Keratinocyte (primary cell): ENCODE measurements around the gene TLX2. TPM values are rescaled to one million over a fixed set of nuclear protein-coding genes. Genes with fewer than 3 reads are reported as not detected.

Source experiments
- DNase-seq: peaks from one replicate; pipeline ENCODE4 v3.0.0-alpha.2; 2011; ENCODE audit warnings: low read depth, missing footprints, low spot score
- FAIRE-seq: peaks from 2 replicates; lab custom pipeline; 2011; peaks lifted over from hg19 to GRCh38; lab: Jason Lieb, UNC
- H2AFZ ChIP-seq: 2 replicates; pipeline ENCODE4 v1.6.0; 2012; ENCODE audit warnings: low read length, control low read depth, inconsistent platforms; ENCODE audit not compliant: control insufficient read depth
- H3K27ac ChIP-seq: 2 replicates; pipeline ENCODE4 v1.5.1; 2011; ENCODE audit warnings: low read length; ENCODE audit not compliant: control insufficient read depth, insufficient read depth
- H3K27me3 ChIP-seq: 3 replicates; pipeline ENCODE4 v1.6.0; 2011; ENCODE audit warnings: low read length; ENCODE audit not compliant: control insufficient read depth, insufficient read depth; ENCODE audit errors: extremely low read depth
- H3K36me3 ChIP-seq, 2 experiments: 2 replicates in 1 of 2; 3 replicates in 1 of 2; pipeline ENCODE4 v1.5.1; 2011; ENCODE audit warnings: low read length in 2 of 2, mild to moderate bottlenecking in 1 of 2; ENCODE audit not compliant: control insufficient read depth in 2 of 2, insufficient read depth in 2 of 2; ENCODE audit errors: extremely low read depth in 1 of 2
- H3K4me1 ChIP-seq: 3 replicates; pipeline ENCODE4 v1.5.1; 2011; ENCODE audit warnings: low read length; ENCODE audit not compliant: control insufficient read depth, insufficient read depth; ENCODE audit errors: extremely low read depth
- H3K4me2 ChIP-seq: 3 replicates; pipeline ENCODE4 v1.6.0; 2011; ENCODE audit warnings: low read depth, low read length; ENCODE audit not compliant: control insufficient read depth, insufficient read depth; ENCODE audit errors: extremely low read depth
- H3K4me3 ChIP-seq, 3 experiments: fragments of 200-600 bp in 1 of 3; sonication (generic) in 1 of 3; 2 replicates in 2 of 3; 3 replicates in 1 of 3; pipeline ENCODE4 v1.5.1; 2011 to 2016; ENCODE audit warnings: low read length in 3 of 3, mild to moderate bottlenecking in 3 of 3, control low read depth in 2 of 3, inconsistent platforms in 1 of 3, low read depth in 1 of 3, mixed read lengths in 1 of 3, mixed run types in 1 of 3, moderate library complexity in 1 of 3; ENCODE audit not compliant: control insufficient read depth in 2 of 3, insufficient read depth in 2 of 3; ENCODE audit errors: extremely low read depth in 1 of 3
- H3K79me2 ChIP-seq: 2 replicates; pipeline ENCODE4 v1.6.0; 2012; ENCODE audit warnings: low read length; ENCODE audit not compliant: control insufficient read depth, insufficient read depth
- H3K9ac ChIP-seq: 3 replicates; pipeline ENCODE4 v1.6.0; 2011; ENCODE audit warnings: low read length; ENCODE audit not compliant: control insufficient read depth, insufficient read depth; ENCODE audit errors: extremely low read depth
- H3K9me1 ChIP-seq: 3 replicates; pipeline ENCODE4 v1.6.0; 2011; ENCODE audit warnings: low read length; ENCODE audit not compliant: control insufficient read depth, insufficient read depth; ENCODE audit errors: extremely low read depth
- H3K9me3 ChIP-seq: 2 replicates; pipeline ENCODE4 v1.5.1; 2012; ENCODE audit warnings: low read depth, low read length; ENCODE audit not compliant: control insufficient read depth
- H4K20me1 ChIP-seq: 3 replicates; pipeline ENCODE4 v1.6.0; 2011; ENCODE audit warnings: low read length; ENCODE audit not compliant: control insufficient read depth, insufficient read depth; ENCODE audit errors: extremely low read depth
- CTCF ChIP-seq, 3 experiments: IDR thresholded peaks in 1 of 3; conservative IDR thresholded peaks in 1 of 3; optimal IDR thresholded peaks in 1 of 3; 2 replicates in 2 of 3; 3 replicates in 1 of 3; pipeline versions ENCODE3 to v1.5.1; 2011; ENCODE audit warnings: low read length in 3 of 3, mild to moderate bottlenecking in 3 of 3, moderate library complexity in 2 of 3, control low read depth in 1 of 3, inconsistent platforms in 1 of 3; ENCODE audit not compliant: insufficient read depth in 2 of 3; ENCODE audit errors: extremely low read depth in 1 of 3
- EZH2 ChIP-seq: IDR thresholded peaks from one replicate; pipeline ENCODE4 v1.6.1; 2012; ENCODE audit warnings: inconsistent platforms, mild to moderate bottlenecking, low read length, moderate library complexity
- dilution Hi-C: fragments of 300-500 bp; cut with MboI; formaldehyde crosslinking; loops from one replicate; pipeline ENCODE4 v1.7.0; 2020; ENCODE audit warnings: low sequenced_read_pairs; ENCODE audit not compliant: extremely low pct_ligation_motif_present
- polyA plus RNA-seq, 5 experiments: library from polyadenylated mRNA; depleted of rRNA in 3 of 5; stranded (reverse) in 3 of 5; stranded (forward) in 1 of 5; unstranded in 1 of 5; fragments of >200 nt; gene quantifications; 1 replicate in 1 of 5; 2 replicates in 3 of 5; 3 replicates in 1 of 5; pipeline versions ENCODE4 v1.2.1 to v1.2.3, GENCODE V29; 2011 to 2012; ENCODE audit warnings: missing spikeins in 2 of 5, low read depth in 1 of 5, low replicate concordance in 1 of 5

Gene TLX2
- polyA plus RNA-seq, 1 donor (not counting 4 experiments of a cell fraction or from before 2014, with no cell fraction given): not detected

GRCh38 chr2:74501335-74502071 lies 12.7 kb upstream of the TLX2 start:
- H3K79me2 ChIP-seq: peaks cover 9% of the 10 kb centered on the region
- peaks cover 41% of the 10 kb centered on the region for H3K27me3 ChIP-seq
- H2AFZ ChIP-seq: no peak overlapping the region
- no peak for FAIRE-seq
- H3K4me3 ChIP-seq: no peak overlapping the region
- H3K4me2 ChIP-seq: no peak overlapping the region
- H3K9me1 ChIP-seq: no peaks in the 10 kb centered on the region
- no peak overlapping the region for H3K27ac ChIP-seq
- H4K20me1 ChIP-seq: no peaks in the 10 kb centered on the region
- DNase-seq: no peak
- dilution Hi-C loops: no loop called here
- H3K9ac ChIP-seq: no peak overlapping the region
- no peaks in the 10 kb centered on the region for H3K9me3 ChIP-seq
- TF ChIP-seq CTCF (optimal IDR thresholded peaks at IDR 0.05 in 1 of 3, IDR thresholded peaks at IDR 0.05 in 1 of 3, conservative IDR thresholded peaks at IDR 0.05 in 1 of 3; ENCODE audit: extremely low read depth in 1 of 3, insufficient read depth in 2 of 3, low read length in 3 of 3) (no peak), EZH2 (no peak)
- H3K4me1 ChIP-seq: peaks cover 39% of the 10 kb centered on the region
- peaks cover 9 to 10% of the 10 kb centered on the region in 2 experiments for H3K36me3 ChIP-seq

GRCh38 chr2:74502147-74502719 lies 12.0 kb upstream of the TLX2 start:
- Histone ChIP-seq H4K20me1 (no peaks in the 10 kb centered on the region), H3K27ac (no peak overlapping the region), H3K9me1 (no peaks in the 10 kb centered on the region), H3K4me2 (peak overlapping the region; percentile 94), H3K27me3 (peaks cover 41% of the 10 kb centered on the region), H2AFZ (peak overlapping the region; percentile 84), H3K79me2 (peaks cover 16% of the 10 kb centered on the region), H3K4me3 (peak overlapping the region; percentile 47 to 70 (median 63)), H3K4me1 (peaks cover 44% of the 10 kb centered on the region), H3K36me3 (peaks cover 9 to 10% of the 10 kb centered on the region in 2 experiments), H3K9ac (peak overlapping the region; percentile 64), H3K9me3 (no peaks in the 10 kb centered on the region)
- dilution Hi-C loops: no loop called here
- FAIRE-seq (no peak), DNase-seq (no peak)
- TF ChIP-seq EZH2: no peak
